ENCODE measurements around the gene PDE2A. TPM values are rescaled to one million over a fixed set of nuclear protein-coding genes. Genes with fewer than 3 reads are reported as not detected.

PDE2A gene
- total and polyA plus RNA-seq, 2 of the 4 experiments (the other 2 are of a cell fraction), result 0.02 TPM; not detected in 1

GRCh38 chr11:72591785-72592502 lies 82.3 kb downstream of the PDE2A start:
- DNase-seq (no peak), ATAC-seq (ENCODE audit: low read depth) (no peak)
- in situ Hi-C loops (cut with MboI; ENCODE audit: low sequenced_read_pairs), result no loop called here
- H4K20me1 ChIP-seq (ENCODE audit: insufficient read depth, low read length), result 0 out of 2 replicates have a peak, but pooled peaks cover 7% of the 10 kb centered on the region
- H4K91ac ChIP-seq (ENCODE audit: insufficient read depth, low read depth, low read length), result no peak overlapping the region
- H3K27me3 ChIP-seq (ENCODE audit: control insufficient read depth, insufficient read depth, low read length), result peaks cover 100% of the 10 kb centered on the region
- peak overlapping the region; percentile 17 for H2AFZ ChIP-seq (replicated peaks; ENCODE audit: low read length, poor library complexity)
- no peak overlapping the region for H2BK120ac ChIP-seq (ENCODE audit: low read depth, low read length)
- no peak overlapping the region for H4K8ac ChIP-seq (ENCODE audit: low read depth in 2 of 2, low read length in 2 of 2)
- H2BK15ac ChIP-seq (ENCODE audit: low read depth, low read length), result no peak overlapping the region
- no peak overlapping the region for H3K9ac ChIP-seq (ENCODE audit: low read depth, low read length)
- H3K4me2 ChIP-seq (ENCODE audit: low read depth, low read length), result no peak overlapping the region
- H3K27ac ChIP-seq (ENCODE audit: insufficient read depth, low read length), result no peak overlapping the region
- H2BK20ac ChIP-seq (ENCODE audit: low read depth, low read length), result no peak overlapping the region
- no peak overlapping the region for H2BK5ac ChIP-seq (ENCODE audit: low read depth, low read length, poor library complexity, severe bottlenecking)
- no peaks in the 10 kb centered on the region for H3K9me3 ChIP-seq (ENCODE audit: control insufficient read depth, insufficient read depth, low read length)
- H3K36me3 ChIP-seq (ENCODE audit: control insufficient read depth, insufficient read depth, low read length), result no peaks in the 10 kb centered on the region
- H3K4ac ChIP-seq (ENCODE audit: low read depth, low read length), result no peak overlapping the region
- H3K14ac ChIP-seq (replicated peaks; ENCODE audit: low read depth, low read length), result no peak overlapping the region
- no peak overlapping the region for H3K23ac ChIP-seq (ENCODE audit: low read depth, low read length)
- WGBS, 2 experiments (ENCODE audit: extremely low coverage in 2 of 2, insufficient read length in 1 of 2), result 16% methylated on average over 3 of the region's 10 CpGs; no CpG with 5 or more reads in 1 of the 2 experiments
- ChIA-PET POLR2A (ENCODE audit: unreplicated experiment) (interaction anchor here (0.6 kb wide), 1 partner anchor 110 kb away, joined by 5 read pairs; no protein-coding TSS in a partner anchor), CTCF (interaction anchor here (0.6 to 1.0 kb wide), 2 partner anchors 92 to 1829 kb away, joined by 4 read pairs; no protein-coding TSS in a partner anchor)
- H3K4me1 ChIP-seq (ENCODE audit: control insufficient read depth, insufficient read depth, low read length), result no peaks in the 10 kb centered on the region
- intact Hi-C loops (cut with micrococcal nuclease), result no loop called here
- no peak overlapping the region for H2AK5ac ChIP-seq (ENCODE audit: low read depth, low read length)
- no peak overlapping the region for H3K18ac ChIP-seq (ENCODE audit: low read depth, low read length)
- H3K79me1 ChIP-seq (ENCODE audit: low read depth in 1 of 2, low read length in 2 of 2), result no peaks in the 10 kb centered on the region
- BruUV-seq (replicated peaks), result no TSS peak
- H3K9me1 ChIP-seq (ENCODE audit: insufficient read depth, low read length), result no peaks in the 10 kb centered on the region
- dilution Hi-C loops (cut with HindIII; ENCODE audit: low sequenced_read_pairs, unreplicated experiment), result no loop called here
- no peak for TF ChIP-seq BHLHE40 (IDR thresholded peaks at IDR 0.05; ENCODE audit: low read depth, low read length)
- no peak for TF ChIP-seq POLR2A (IDR thresholded peaks at IDR 0.05; ENCODE audit: low read depth, low read length)
- no peak for TF ChIP-seq RCOR1 (IDR thresholded peaks at IDR 0.05; ENCODE audit: insufficient replicate concordance, low read length)
- no peak overlapping the region for H2AK9ac ChIP-seq (replicated peaks; ENCODE audit: low read depth, low read length, poor library complexity)
- no peak overlapping the region for H3K4me3 ChIP-seq (ENCODE audit: insufficient read depth, low read depth, low read length)
- no peak overlapping the region for H3K56ac ChIP-seq (ENCODE audit: extremely low read depth, insufficient read depth, low read length)
- H4K5ac ChIP-seq (ENCODE audit: low read depth, low read length), result no peak overlapping the region

All from IMR-90 (cell line).